HG02759 (cell line): ENCODE data around the gene CLEC11A.

Experiments used
- ATAC-seq: cut with Tn5 transposase; IDR thresholded peaks from one replicate; pipeline ENCODE4 v1.9.1; 2021; ENCODE audit warnings: mild to moderate bottlenecking, moderate library complexity; ENCODE audit not compliant: unreplicated experiment

CLEC11A gene

GRCh38 chr19:50703915-50704796 lies 19.0 kb upstream of the CLEC11A start:
- ATAC-seq = no peak

GRCh38 chr19:50705422-50706019 lies 17.6 kb upstream of the CLEC11A start:
- ATAC-seq = no peak

GRCh38 chr19:50706387-50706786 lies 16.8 kb upstream of the CLEC11A start:
- ATAC-seq = no peak

- no peak for ATAC-seq
These were observed 14.8 kb upstream of the CLEC11A start for GRCh38 chr19:50708179-50708879.

GRCh38 chr19:50710094-50710493 lies 13.1 kb upstream of the CLEC11A start:
- ATAC-seq = no peak

- ATAC-seq = no peak
These were observed 12.6 kb upstream of the CLEC11A start for GRCh38 chr19:50710612-50711011.

- ATAC-seq = no peak
These were observed 12.0 kb upstream of the CLEC11A start for GRCh38 chr19:50711196-50711595.

- no peak for ATAC-seq
These were observed 11.4 kb upstream of the CLEC11A start for GRCh38 chr19:50711805-50712204.

- ATAC-seq = no peak
These were observed 10.3 kb upstream of the CLEC11A start for GRCh38 chr19:50712833-50713232.

GRCh38 chr19:50713556-50714236 lies 9.5 kb upstream of the CLEC11A start:
- ATAC-seq = no peak

GRCh38 chr19:50716178-50717025 lies 6.8 kb upstream of the CLEC11A start:
- ATAC-seq = no peak

- ATAC-seq = no peak
These were observed 6.0 kb upstream of the CLEC11A start for GRCh38 chr19:50717026-50717723.

GRCh38 chr19:50717891-50718254 lies 5.3 kb upstream of the CLEC11A start:
- ATAC-seq = no peak

- ATAC-seq = no peak
These were observed 4.7 kb upstream of the CLEC11A start for GRCh38 chr19:50718255-50719118.

- no peak for ATAC-seq
These were observed 4.1 kb upstream of the CLEC11A start for GRCh38 chr19:50719119-50719435.

- no peak for ATAC-seq
These were observed 3.6 kb upstream of the CLEC11A start, which contains the start of gene SHANK1 for GRCh38 chr19:50719566-50719965. Gene SHANK1, minus strand, starts transcription at chr19:50719802. Its CDS starts 2,883 bp downstream, at chr19:50716919.

- no peak for ATAC-seq
These were observed 2.8 kb upstream of the CLEC11A start for GRCh38 chr19:50720181-50720920.

GRCh38 chr19:50720921-50721381 lies 2.2 kb upstream of the CLEC11A start:
- no peak for ATAC-seq
